ENCODE measurements around the gene CFAP206.
"Not testable (repeated sequence)": the region's sequence is repeated elsewhere in the genome, so short reads cannot be mapped to it uniquely, and the experiment has no call there.

The CFAP206 gene

GRCh38 chr6:87483929-87484328 lies 76.2 kb downstream of the CFAP206 start:
- TF ChIP-seq CTCF (IDR thresholded peaks at IDR 0.05; ENCODE audit: low read length, missing control alignments), result no peak
- peak; percentile 12 for DNase-seq (ENCODE audit: low read depth)
- H3K4me3 ChIP-seq (replicated peaks; ENCODE audit: low read depth, low read length), result no peak overlapping the region

DNA sequence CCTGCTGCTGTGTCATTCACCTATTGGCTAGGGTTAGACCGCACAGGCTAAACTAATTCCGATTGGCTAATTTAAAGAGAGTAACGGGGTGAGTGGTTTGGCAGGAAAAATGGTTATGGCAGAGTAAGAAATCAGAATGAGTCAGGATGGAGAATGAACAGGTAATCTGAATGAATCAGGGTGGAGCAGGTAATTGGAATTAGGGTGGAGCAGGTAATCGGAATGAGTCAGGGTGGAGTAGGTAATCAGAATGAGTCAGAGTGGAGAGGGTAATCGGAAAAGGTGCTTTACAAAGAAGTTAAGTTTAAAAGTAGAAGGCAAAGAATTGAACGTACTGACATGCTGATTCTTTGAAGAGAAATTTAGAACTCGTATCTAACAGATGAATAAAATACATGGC lies 76.7 kb downstream of the CFAP206 start:
- TF ChIP-seq CTCF (IDR thresholded peaks at IDR 0.05; ENCODE audit: low read length, missing control alignments), result no peak
- no peak overlapping the region for H3K4me3 ChIP-seq (replicated peaks; ENCODE audit: low read depth, low read length)
- no peak for DNase-seq (ENCODE audit: low read depth)

DNA sequence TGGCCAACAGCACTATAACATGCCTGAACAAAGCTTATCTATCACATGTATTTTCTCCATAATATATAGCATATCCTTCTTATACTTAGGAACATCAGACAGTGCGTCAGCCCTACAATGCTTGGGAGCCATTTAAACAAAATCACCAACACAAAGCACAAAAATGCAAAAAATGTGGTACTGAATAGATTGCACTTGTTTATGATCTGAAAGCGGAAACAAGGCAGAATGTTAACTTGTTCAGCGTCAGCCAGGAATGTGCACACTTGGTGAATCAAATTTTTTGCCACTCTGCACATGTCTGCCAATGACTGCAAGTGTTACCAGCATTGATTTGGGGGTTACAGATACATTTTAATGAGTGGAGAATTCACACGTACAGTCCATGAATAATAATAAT lies 79.8 kb downstream of the CFAP206 start:
- no peak overlapping the region for H3K4me3 ChIP-seq (replicated peaks; ENCODE audit: low read depth, low read length)
- peak; percentile 21 for DNase-seq (ENCODE audit: low read depth)
- TF ChIP-seq CTCF (IDR thresholded peaks at IDR 0.05; ENCODE audit: low read length, missing control alignments), result no peak

GRCh38 chr6:87489326-87489725 lies 81.6 kb downstream of the CFAP206 start:
- DNase-seq (ENCODE audit: low read depth); H3K4me3 ChIP-seq (replicated peaks; ENCODE audit: low read depth, low read length): not testable (repeated sequence)

DNA sequence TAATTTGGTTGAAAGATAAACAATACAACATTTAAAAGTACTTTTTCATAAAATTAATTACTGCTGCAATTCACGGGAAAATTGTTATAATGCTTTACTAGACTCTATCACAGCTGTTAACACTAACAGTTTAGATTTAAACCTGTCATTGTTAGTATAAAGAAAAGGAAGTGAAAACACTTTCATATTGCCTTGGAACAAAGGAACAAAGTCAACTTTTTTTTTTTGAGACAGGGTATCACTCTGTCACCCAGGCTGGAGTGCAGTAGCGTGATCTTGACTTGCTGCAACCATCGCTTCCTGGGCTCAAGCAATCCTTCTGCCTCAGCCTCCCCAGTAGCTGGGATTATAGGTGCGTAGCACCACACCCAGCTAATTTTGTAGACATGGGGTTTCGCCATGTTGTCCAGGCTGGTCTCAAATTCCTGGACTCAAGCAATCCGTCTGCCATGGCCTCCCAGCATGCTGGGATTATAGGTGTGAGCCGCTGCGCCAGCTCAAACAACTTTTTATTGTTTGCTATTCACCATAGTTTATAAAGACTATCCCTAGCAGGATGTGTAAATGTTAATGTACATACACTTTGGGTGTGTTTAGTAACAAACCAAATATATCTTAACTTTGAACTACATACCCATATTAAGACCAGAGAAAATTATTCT lies 87.1 kb downstream of the CFAP206 start:
- TF ChIP-seq CTCF (IDR thresholded peaks at IDR 0.05; ENCODE audit: low read length, missing control alignments), result no peak
- no peak overlapping the region for H3K4me3 ChIP-seq (replicated peaks; ENCODE audit: low read depth, low read length)
- DNase-seq (ENCODE audit: low read depth), result no peak

GRCh38 chr6:87498048-87498447 lies 90.3 kb downstream of the CFAP206 start:
- DNase-seq (ENCODE audit: low read depth), result no peak
- H3K4me3 ChIP-seq (replicated peaks; ENCODE audit: low read depth, low read length), result no peak overlapping the region
- no peak for TF ChIP-seq CTCF (IDR thresholded peaks at IDR 0.05; ENCODE audit: low read length, missing control alignments)

DNA sequence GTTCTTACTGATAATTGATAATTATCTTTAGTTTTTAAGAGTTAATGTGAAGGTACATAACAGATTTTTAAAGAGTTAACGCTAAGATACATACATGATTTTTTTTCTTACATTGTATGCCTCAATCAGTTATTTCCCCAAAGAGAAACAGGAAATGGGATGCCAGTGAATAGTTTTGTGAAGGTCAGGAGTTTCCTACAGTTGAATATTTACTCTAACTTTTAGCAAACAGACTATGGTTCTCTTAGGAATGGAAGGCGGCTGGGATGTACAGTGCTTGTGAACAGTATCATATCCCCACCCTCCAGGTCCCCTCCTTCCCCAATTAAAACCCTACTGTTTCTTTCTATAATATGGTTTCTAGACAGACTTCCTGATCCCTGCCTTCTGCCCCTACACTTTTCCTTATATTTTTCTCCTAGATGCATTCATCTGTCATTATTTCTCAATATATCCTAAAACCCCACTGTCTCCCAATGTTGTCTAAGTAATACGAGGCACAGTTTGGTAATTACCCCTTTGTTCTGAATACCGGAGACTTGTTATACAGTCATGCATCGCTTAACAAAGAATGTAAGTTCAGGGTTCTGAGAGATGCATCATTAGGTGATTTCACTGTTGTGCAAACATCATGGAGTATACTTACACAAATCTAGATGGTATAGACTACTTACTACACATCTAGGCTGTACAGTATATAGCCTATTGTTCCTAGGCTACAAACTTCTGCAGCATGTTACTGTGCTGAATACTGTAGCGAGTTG lies 94.2 kb downstream of the CFAP206 start:
- DNase-seq (ENCODE audit: low read depth), result no peak
- TF ChIP-seq CTCF (IDR thresholded peaks at IDR 0.05; ENCODE audit: low read length, missing control alignments), result no peak
- H3K4me3 ChIP-seq (replicated peaks; ENCODE audit: low read depth, low read length), result no peak overlapping the region
